ENCODE measurements around the gene ZNF266. TPM values are rescaled to one million over a fixed set of nuclear protein-coding genes. Genes with fewer than 3 reads are reported as not detected.

ZNF266 gene
- total and polyA plus RNA-seq, 4 donors: 4.4 to 48.3 (median 31.6) TPM

- Histone ChIP-seq H3K36me3 (ENCODE audit: control insufficient read depth in 1 of 2, insufficient read depth in 2 of 2, low read length in 1 of 2) (peaks cover 5 to 9% of the 10 kb centered on the region in 2 donors), H3K4me3 (ENCODE audit: low read length in 2 of 2) (no peak overlapping the region), H3K27me3 (ENCODE audit: control insufficient read depth in 1 of 2, insufficient read depth in 2 of 2, low read length in 1 of 2) (no peaks in the 10 kb centered on the region), H3K27ac (ENCODE audit: low read depth in 1 of 2, low read length in 2 of 2) (no peak overlapping the region), H3K9me3 (ENCODE audit: control insufficient read depth, low read length) (peaks cover 7% of the 10 kb centered on the region), H3K4me1 (ENCODE audit: control insufficient read depth in 1 of 2, insufficient read depth in 2 of 2, low read length in 2 of 2) (no peaks in the 10 kb centered on the region)
- WGBS, 2 donors: 91 to 93% methylated on average over 6 of the region's 6 CpGs
- ATAC-seq (ENCODE audit: low FRiP score) (no peak), DNase-seq (no peak)
- intact Hi-C loops (cut with DNase I): no loop called here
These were observed 64.4 kb downstream of the ZNF266 start for GRCh38 chr19:9370738-9371619.

GRCh38 chr19:9362905-9363304 lies 72.5 kb downstream of the ZNF266 start, which contains the start of gene ZNF177:
Gene ZNF177 (plus strand): TSS chr19:9363013. CDS start chr19:9378312, 15,299 bp downstream.
- intact Hi-C loops (cut with DNase I): no loop called here
- DNase-seq (no peak), ATAC-seq (ENCODE audit: low FRiP score) (no peak)
- Histone ChIP-seq H3K27ac (ENCODE audit: low read depth in 1 of 2, low read length in 2 of 2) (no peak within 1 kb of the TSS), H3K36me3 (ENCODE audit: control insufficient read depth in 1 of 2, insufficient read depth in 2 of 2, low read length in 1 of 2) (peaks cover 3 to 4% of the 10 kb centered on the region in 2 donors), H3K4me3 (ENCODE audit: low read length in 2 of 2) (no peak within 1 kb of the TSS), H3K9me3 (ENCODE audit: control insufficient read depth, low read length) (peaks cover 19% of the 10 kb centered on the region), H3K4me1 (ENCODE audit: control insufficient read depth in 1 of 2, insufficient read depth in 2 of 2, low read length in 2 of 2) (no peaks in the 10 kb centered on the region), H3K27me3 (ENCODE audit: control insufficient read depth in 1 of 2, insufficient read depth in 2 of 2, low read length in 1 of 2) (no peaks in the 10 kb centered on the region)
- 2% methylated on average over 28 of the region's 28 CpGs for WGBS, 2 donors

Other genes starting within 250 kb of the ZNF266 start
- gene OR7D4, start 216.0 kb downstream of the ZNF266 start, total RNA-seq: not detected
- gene OR7D4, start 216.0 kb downstream of the ZNF266 start, polyA plus RNA-seq: not detected
- not detected for gene OR7E24, start 184.6 kb downstream of the ZNF266 start, total RNA-seq
- not detected for gene OR7E24, start 184.6 kb downstream of the ZNF266 start, polyA plus RNA-seq
- 10 to 100 TPM; 12.1 to 12.4 TPM for gene ZNF699, start 125.7 kb downstream of the ZNF266 start, total RNA-seq
- 1 to 10 TPM; 1.6 to 2.5 TPM for gene ZNF699, start 125.7 kb downstream of the ZNF266 start, polyA plus RNA-seq
- 10 to 100 TPM; 15.4 to 31.1 TPM for gene ZNF559, start 111.4 kb downstream of the ZNF266 start, total RNA-seq
- 10 to 100 TPM in 1 of 2 donors, 1 to 10 TPM in 1; 8.1 to 19.4 TPM for gene ZNF559, start 111.4 kb downstream of the ZNF266 start, polyA plus RNA-seq
- 1 to 10 TPM; 2.0 to 3.6 TPM for gene ZNF177, start 72.6 kb downstream of the ZNF266 start, total RNA-seq
- gene ZNF177, start 72.6 kb downstream of the ZNF266 start, polyA plus RNA-seq: 1 to 10 TPM in 1 of 2 donors, not detected in 1; 5.1 TPM
- gene ZNF560, start 63.0 kb upstream of the ZNF266 start, total RNA-seq: not detected
- gene ZNF560, start 63.0 kb upstream of the ZNF266 start, polyA plus RNA-seq: not detected
- 10 to 100 TPM; 17.3 to 22.2 TPM for gene ZNF426, start 103.1 kb upstream of the ZNF266 start, total RNA-seq
- 1 to 10 TPM; 2.0 to 4.8 TPM for gene ZNF426, start 103.1 kb upstream of the ZNF266 start, polyA plus RNA-seq
- 10 to 100 TPM; 28.4 to 31.2 TPM for gene ZNF121, start 148.9 kb upstream of the ZNF266 start, total RNA-seq
- gene ZNF121, start 148.9 kb upstream of the ZNF266 start, polyA plus RNA-seq: 1 to 10 TPM; 3.6 to 4.8 TPM
- 10 to 100 TPM; 37.5 to 38.3 TPM for gene ZNF561, start 185.7 kb upstream of the ZNF266 start, total RNA-seq
- gene ZNF561, start 185.7 kb upstream of the ZNF266 start, polyA plus RNA-seq: 10 to 100 TPM; 16.2 to 19.7 TPM
- gene ZNF562, start 239.5 kb upstream of the ZNF266 start, total RNA-seq: 10 to 100 TPM; 33.6 to 35.9 TPM
- gene ZNF562, start 239.5 kb upstream of the ZNF266 start, polyA plus RNA-seq: 1 to 10 TPM; 4.2 to 6.6 TPM

Data from aorta (tissue), 5 donors.